C4-2B (cell line): Measurements from ENCODE around the gene PEX6.

Source experiments
- H3K27ac ChIP-seq: fragments of 450-650 bp; 2 replicates; pipeline ENCODE4 v1.5.1; 2017
- ZFX ChIP-seq: fragments of 450-650 bp; IDR thresholded peaks from 2 replicates; pipeline ENCODE4 v1.6.1; 2017
- TF ChIP-seq, protein P1 (sequence below): fragments of 450-650 bp; conservative IDR thresholded peaks from 2 replicates; pipeline ENCODE4 v1.5.1; 2017; ENCODE audit warnings: mild to moderate bottlenecking

PEX6 gene, protein sequence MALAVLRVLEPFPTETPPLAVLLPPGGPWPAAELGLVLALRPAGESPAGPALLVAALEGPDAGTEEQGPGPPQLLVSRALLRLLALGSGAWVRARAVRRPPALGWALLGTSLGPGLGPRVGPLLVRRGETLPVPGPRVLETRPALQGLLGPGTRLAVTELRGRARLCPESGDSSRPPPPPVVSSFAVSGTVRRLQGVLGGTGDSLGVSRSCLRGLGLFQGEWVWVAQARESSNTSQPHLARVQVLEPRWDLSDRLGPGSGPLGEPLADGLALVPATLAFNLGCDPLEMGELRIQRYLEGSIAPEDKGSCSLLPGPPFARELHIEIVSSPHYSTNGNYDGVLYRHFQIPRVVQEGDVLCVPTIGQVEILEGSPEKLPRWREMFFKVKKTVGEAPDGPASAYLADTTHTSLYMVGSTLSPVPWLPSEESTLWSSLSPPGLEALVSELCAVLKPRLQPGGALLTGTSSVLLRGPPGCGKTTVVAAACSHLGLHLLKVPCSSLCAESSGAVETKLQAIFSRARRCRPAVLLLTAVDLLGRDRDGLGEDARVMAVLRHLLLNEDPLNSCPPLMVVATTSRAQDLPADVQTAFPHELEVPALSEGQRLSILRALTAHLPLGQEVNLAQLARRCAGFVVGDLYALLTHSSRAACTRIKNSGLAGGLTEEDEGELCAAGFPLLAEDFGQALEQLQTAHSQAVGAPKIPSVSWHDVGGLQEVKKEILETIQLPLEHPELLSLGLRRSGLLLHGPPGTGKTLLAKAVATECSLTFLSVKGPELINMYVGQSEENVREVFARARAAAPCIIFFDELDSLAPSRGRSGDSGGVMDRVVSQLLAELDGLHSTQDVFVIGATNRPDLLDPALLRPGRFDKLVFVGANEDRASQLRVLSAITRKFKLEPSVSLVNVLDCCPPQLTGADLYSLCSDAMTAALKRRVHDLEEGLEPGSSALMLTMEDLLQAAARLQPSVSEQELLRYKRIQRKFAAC

DNA sequence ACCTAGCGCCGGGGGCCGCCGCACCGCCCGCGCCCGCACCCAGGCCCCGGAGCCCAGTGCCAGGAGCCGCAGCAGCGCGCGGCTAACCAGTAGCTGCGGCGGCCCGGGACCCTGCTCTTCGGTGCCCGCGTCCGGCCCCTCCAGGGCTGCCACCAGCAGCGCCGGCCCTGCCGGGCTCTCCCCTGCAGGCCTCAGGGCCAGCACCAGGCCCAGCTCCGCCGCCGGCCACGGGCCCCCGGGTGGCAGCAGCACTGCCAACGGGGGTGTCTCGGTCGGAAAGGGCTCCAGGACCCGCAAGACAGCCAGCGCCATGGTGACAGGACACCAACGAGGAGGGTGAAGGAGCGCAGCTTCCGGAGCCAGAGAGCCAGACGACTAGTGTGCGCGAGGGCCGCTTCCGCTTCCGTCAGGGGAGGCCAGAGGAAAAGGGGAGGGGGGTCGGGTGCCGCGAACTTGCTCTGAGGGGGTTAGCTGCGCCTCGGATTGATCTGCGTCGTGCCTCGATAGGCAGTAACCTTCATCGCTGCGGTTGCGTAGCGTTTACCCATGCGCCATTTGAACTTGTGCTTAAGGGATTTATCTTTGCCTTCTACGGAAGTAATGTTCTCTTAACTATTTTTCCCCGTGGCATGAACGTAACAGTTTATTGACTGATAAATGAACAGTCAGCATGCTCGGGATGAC is at the start of gene PEX6:
Gene PEX6 (minus strand): TSS at position 343 of the 684 bp plus-strand sequence. CDS start 31 bp downstream, at position 312.
- TF ChIP-seq ZFX = peak; percentile 97
- TF ChIP-seq, protein P1, sequence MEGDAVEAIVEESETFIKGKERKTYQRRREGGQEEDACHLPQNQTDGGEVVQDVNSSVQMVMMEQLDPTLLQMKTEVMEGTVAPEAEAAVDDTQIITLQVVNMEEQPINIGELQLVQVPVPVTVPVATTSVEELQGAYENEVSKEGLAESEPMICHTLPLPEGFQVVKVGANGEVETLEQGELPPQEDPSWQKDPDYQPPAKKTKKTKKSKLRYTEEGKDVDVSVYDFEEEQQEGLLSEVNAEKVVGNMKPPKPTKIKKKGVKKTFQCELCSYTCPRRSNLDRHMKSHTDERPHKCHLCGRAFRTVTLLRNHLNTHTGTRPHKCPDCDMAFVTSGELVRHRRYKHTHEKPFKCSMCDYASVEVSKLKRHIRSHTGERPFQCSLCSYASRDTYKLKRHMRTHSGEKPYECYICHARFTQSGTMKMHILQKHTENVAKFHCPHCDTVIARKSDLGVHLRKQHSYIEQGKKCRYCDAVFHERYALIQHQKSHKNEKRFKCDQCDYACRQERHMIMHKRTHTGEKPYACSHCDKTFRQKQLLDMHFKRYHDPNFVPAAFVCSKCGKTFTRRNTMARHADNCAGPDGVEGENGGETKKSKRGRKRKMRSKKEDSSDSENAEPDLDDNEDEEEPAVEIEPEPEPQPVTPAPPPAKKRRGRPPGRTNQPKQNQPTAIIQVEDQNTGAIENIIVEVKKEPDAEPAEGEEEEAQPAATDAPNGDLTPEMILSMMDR = no peak
- H3K27ac ChIP-seq = peak within 1 kb of the TSS; percentile 96

DNA sequence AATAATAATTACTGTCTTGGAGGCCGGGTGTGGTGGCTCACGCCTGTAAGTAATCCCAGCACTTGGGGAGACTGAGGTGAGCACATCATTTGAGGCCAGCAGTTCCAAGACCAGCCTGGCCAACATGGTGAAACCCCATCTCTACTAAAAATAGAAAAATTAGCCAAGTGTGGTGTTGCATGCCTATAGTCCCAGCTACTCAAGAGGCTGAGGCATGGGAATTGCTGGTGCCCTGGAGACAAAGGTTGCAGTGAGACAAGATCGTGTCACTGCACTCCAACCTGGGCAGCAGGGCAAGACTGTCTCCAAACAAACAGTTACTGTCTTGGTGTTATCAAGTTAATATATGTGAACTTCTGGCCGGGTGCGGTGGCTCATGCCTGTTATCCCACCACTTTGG is 47.4 kb upstream of the PEX6 start:
- H3K27ac ChIP-seq = no peak overlapping the region
- TF ChIP-seq, protein P1 = no peak
- TF ChIP-seq ZFX = no peak

DNA sequence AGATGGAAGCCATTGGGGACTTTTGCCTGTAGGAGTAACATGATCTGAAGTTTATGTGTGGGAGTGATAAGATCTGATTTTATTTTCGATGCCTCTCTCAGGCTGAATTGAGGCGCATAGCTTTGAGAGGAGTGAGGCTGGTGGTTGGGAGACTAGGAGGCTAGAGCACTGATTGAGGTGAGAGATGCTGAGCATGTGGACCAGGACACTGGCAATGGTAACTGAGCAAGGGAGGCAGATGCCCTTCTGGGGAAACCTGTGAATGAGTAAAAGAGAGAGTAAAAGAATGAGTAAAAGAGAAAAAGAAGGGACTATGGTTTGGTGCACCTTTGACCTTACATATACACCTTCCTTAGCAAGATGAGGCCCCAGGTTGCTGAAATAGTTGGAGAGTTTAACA is 45.5 kb upstream of the PEX6 start:
- no peak overlapping the region for H3K27ac ChIP-seq
- TF ChIP-seq, protein P1 = no peak
- TF ChIP-seq ZFX = no peak

DNA sequence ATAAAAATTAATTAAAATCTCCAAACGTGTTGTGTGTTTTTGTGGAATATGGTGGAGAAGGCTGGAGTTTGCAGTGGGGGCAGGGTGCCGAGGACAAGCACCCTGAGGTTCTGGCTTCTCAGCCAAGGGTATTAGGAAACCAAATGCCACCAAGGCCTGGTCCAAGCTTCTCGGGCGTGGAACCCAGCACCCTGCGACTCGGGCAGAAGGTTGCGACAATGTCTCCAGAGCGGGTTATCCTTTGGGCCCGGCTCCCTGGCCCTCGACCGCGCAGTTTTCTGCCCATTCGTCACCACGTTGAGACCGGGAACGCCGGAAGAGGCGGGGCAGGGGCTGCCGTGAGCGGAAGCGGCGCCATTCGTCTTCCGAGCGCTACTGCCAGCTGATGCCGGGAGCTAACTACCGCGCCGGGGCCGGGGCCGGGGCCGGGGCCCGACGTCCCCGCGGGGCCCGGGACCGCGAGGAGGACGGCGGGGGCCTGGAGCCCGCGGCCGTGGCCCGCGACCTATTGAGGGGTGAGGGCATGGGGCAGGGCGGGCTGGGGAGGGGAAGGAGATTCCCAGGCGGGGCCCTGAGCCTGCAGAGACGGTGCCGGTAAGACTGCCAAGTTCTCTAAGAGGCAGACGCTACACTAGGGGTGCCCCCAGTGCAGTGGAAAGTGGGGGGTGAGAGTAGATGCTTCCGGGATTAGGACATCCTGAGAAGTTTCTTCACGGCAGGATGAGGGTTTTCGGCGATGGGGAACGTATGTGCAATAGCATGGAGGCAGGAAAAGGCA is 42.5 kb upstream of the PEX6 start, which contains the start of gene RRP36:
Gene RRP36 (plus strand): TSS at position 354 of the 778 bp plus-strand sequence. CDS start 32 bp downstream, at position 386.
- peak; percentile 67; the same call in 1 of the 2 replicates for TF ChIP-seq ZFX
- TF ChIP-seq, protein P1 = no peak
- peak within 1 kb of the TSS; percentile 95 for H3K27ac ChIP-seq

DNA sequence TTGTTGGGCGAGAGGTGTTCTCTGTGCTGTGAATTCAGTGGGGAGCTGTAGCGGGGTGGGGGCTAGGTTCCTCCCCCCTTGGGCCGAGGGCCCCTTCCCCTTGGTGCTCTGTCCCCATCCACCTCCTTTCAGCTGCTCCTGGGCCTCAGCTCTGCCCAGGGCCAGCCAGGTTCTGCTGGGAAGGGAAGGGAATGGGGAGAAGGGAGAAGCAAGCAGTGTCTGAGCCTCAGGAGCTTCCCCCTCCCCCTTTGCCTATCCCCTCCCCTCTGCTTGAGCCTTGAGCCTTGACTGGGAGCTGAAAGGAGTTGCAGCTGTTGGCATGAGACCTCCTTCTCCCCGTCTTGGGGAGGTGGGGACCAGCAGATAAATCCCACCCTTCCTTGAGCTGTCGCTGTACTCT is 41.9 kb upstream of the PEX6 start:
- no peak for TF ChIP-seq ZFX
- TF ChIP-seq, protein P1 = no peak
- H3K27ac ChIP-seq = peak overlapping the region; percentile 95

DNA sequence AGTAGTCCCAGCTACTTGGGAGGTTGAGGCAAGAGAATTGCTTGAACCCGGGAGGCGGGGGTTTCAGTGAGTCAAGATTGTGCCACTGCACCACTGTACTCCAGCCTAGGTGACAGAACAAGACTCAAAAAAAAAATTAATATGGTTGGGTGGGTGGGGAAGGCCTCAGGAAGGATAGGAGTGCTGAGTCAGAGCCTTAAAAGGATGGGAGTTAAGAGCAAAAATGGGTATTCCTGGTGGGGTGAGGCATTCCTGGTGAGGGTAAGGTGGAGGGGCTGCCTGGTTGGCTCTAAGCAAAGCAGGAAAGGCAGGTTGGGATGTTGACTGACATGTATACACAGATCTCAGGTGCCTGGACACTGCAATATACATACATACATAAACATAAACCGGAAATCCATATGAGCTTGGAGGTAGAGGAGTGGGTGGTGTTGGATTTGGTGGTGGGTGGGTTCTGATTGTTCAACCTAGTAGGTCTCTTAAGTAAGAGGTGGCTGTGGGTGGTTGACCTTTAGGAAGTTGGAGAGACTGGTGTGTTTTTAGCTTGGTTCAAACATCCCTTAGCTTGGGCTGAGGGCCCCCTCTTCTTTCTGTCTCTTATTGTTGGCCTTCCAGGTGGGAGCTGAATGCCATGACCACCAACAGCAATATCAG is 41.2 kb upstream of the PEX6 start:
- TF ChIP-seq, protein P1 = no peak
- no peak for TF ChIP-seq ZFX
- H3K27ac ChIP-seq = peak overlapping the region; percentile 95; the same call in 1 of the 2 replicates
